HG02973 (cell line): ENCODE data around the gene IMPA2.

Experiments used
- ATAC-seq: cut with Tn5 transposase; IDR thresholded peaks from one replicate; pipeline ENCODE4 v1.9.1; 2021; ENCODE audit warnings: moderate library complexity; ENCODE audit not compliant: unreplicated experiment

IMPA2 gene

DNA sequence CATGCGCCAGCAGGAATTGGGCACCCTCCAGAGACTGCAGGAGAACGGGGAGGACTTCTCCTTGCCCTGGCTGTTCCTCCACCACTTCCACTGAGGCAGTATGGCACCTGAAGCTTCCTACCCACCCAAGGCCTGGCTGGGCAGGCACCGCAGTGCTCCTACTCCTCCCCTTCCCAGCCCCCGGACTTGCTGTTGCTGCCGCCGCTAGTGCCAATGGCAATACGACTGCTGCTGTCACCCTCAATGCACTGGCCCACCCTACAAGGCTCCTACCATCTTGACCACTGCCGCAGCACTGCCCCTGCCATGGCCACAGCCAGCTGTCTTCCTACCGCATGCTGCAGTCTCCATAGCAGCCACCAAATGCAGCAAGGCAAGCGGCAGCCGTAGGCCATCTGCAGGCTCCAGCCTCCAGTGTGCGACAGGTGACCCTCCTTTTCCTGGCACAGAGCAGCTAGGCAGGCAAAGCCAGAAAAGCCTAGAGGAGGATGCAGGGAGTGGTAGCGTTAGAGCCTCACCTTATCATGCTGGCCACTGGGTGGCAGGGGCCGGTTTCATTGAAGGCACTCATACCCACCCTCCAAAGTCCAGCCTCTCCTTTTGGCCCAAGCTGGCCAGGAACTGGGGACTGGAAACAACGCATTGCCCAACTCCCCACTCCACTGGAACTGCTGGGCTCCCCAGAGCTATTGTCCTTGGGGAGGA is 64.9 kb downstream of the IMPA2 start:
- no peak for ATAC-seq

DNA sequence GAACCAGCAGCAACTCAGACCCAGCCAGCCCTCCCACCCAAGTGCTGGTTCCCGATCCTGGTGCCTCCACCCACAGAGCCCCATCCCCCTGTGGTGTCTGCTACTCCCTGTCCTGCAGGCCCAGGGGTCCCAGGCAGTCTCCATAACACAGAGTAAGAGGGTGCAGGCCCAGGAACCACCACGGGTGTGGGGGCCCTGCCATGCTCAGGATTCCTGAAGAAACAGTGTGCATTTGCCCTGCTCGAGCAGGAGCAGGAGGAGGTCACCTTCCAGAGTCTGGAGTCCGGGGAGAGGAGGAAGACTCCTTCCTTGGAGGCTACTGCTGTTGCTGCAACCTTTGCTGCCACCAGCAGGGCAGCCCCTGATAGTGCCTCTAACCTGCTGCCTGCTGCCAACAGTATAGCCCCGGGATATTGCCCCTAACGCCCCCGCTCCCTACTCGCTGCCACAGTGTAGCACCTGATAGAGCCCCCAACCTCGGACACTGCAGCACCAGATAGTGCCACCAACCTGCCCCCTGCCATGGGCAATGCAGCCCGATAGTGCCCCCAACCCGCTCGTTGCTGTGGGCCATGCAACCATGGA is 65.5 kb downstream of the IMPA2 start:
- ATAC-seq = no peak

DNA sequence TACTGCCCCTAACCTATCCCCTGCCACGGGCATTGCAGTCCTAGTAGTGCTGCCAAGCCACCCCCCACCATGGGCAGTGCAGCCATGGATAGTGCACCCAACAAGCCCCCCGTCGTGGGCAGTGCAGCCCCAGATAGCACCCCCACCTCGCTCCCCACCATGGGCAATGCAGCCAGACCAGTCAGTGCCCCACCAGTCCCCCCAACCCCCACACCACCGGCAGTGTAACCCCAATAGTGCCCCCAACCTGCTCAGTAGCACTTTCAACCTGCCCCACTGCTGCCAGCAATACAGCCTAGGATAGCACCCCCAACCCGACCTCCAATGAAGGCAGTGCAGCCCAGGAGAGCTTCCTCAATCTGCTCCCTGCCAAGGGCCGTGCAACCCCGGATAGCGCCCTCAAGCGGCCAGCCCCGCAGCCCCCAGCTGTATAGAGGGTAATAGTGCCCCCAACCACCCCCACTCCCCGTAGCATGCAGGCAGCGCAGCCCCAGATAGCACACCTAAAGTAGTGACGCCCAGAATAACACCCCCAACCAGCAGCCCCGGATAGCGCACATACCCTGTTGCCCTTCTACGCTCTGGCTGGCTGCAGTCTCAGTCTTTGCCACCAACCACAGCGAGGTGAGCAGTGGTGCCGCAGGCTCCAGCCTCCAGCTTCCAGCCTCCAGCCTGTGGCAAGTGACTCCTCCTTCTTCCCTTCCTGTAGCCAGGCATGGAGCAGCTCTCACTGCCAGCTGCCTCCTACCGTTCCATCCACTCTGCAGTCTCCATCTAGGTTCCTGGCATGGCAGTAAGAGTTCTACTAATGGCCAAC is 66.9 kb downstream of the IMPA2 start:
- ATAC-seq = no peak

DNA sequence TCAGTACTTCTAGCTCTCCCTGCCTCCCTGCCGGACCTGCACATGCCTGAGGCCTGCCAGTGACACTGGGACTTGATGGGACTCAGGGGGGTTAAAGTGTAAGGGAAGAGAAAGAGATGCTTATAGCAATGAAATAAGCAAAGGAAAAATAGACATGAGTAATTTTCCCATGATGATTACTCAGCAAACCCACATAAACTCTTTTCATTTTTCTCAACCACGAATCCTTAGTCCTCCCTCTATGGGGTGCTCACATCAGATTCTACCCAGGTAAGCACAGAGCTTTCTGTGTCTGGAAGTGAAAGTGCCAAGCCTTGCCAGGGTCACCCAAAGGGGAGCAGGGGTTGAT is 67.5 kb downstream of the IMPA2 start:
- no peak for ATAC-seq

DNA sequence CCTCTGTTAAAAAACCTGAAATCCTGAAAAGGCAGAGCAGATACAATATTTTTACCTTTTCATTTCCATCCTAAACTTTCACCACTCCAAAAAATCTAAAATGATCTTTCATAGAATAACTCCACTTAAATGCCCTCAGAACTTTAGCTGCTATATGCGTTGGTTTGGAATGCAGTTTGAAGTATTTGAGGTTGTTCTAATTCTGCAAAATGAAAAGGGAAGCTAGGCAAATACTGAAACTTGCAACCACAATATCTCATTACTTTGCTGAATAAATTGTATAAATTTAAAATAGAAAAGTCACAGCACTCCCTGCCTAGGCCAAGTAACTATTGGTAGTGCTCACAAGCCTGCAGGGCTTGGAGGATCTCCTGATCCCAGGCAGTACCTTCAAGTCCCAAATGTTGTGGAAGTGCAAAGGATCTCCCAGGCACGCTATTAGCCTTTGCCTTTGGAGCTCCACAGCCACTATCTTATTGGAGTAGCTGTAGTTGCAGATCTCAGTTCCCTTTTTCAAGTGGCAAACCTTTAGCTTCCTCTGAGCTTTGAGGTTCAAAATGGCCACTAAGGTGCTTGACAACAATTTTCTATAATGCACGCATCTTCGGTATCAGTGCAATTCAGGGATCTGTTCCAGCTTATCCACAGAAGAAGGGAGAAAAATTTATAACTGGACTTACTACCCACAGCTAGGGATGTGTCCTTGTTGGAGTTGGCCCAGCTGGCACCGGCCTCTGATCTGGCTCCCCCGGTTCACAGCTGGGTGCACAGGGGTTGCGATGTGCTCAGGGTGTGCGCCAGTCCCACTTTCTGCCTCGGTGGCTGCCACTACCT is 68.9 kb downstream of the IMPA2 start:
- ATAC-seq = peak; percentile 92

DNA sequence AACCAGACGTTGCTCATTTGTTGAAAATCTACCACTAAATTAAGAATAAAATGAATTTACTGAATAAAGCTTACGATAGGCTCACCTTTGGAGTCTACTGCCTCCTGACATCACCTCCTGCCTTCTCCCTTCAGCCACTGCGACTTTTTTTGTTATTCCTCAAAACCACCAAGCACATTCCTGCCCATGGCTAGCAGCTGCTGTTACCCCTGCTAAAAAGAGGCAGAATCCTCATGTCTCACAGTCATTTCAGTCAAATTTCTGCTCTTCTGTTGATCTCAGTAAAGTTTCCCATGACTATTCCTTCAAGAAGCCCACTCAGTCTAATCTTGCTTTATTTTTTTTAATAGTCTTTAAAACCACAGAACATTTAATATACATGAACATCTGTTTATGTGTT is 71.6 kb downstream of the IMPA2 start:
- ATAC-seq = no peak

DNA sequence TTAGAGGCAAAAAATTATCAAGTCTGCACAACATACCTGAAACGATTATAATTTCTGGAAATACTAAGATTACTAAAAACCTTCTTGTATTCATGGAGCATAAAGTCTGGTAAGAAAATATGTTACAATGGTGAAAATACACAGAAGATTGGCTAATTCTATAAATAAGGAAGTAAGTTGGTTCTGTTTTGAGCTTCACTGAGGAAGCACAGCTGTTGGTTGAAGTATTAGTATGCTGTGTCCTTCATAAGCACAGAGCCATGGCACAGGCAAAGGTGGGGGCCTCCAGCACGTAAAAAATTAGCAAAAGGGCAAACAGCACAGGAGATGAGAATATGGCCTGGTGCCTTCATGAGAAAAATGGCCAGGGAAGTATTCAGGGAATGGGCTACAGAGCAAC is 72.0 kb downstream of the IMPA2 start:
- no peak for ATAC-seq

DNA sequence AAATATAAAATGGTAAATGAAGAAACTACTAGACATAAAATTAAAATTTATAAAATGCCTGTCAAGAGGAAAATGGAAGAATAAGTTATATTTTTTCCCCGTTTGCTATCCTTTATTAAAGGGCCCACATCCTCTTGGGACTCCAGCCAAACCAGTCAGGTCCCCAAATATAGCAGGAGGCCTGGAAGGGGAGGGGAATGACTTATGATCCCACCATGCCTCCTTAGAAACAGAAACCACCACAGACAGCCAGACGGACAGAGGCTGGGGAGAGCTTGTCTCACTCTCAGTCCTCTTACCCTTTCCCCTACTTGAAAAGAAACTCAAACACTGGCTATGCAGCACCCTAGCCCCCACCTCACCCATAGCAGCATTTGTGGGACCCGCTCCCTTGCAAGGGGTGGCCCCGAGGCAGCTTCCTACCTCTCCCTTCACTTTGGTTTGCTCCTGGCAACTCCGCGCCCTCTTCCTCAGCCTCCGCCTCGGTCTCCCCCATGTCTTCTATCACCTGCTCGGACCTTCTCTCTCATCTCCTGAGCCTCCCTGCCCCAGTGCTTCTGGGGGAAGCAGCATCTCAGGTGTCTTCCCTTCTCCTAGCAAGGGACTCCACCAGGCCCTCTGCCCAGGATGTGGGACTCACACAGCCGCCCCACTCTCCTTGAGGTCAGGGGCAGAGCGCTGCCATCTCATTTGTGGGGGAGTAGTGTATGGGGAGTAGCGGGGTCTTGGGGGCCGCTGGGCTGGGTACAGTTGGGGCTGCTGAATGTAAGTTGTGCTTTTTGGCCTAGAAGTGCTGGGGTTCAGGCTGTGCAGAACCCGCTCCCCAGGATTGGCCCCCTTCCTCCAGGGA is 75.0 kb downstream of the IMPA2 start:
- no peak for ATAC-seq

DNA sequence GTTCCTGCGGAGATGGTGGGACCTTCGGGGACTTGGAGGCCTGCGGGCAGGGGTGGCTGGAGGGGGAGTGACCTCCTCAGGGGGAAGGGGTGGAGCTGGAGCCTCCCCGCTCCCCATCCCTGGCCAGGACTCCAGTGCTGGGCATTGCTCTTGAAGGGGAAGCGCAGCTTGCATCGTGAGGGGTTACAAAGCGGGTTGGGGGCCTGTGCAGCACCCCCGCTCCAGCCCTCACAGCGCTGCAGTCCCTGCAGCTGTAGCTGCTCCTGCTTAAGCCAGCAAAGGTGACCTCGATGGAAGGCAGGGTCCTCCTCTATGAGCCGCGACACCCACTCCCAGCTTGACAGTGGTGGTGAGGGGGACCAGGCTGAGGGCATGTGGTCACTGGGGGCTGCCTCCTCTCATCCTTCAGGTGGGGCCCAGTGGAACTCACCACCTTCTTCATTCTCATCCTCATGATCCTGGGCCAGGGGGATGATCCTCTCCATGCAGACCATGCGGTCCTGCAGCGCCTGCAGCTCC is 75.6 kb downstream of the IMPA2 start:
- no peak for ATAC-seq

DNA sequence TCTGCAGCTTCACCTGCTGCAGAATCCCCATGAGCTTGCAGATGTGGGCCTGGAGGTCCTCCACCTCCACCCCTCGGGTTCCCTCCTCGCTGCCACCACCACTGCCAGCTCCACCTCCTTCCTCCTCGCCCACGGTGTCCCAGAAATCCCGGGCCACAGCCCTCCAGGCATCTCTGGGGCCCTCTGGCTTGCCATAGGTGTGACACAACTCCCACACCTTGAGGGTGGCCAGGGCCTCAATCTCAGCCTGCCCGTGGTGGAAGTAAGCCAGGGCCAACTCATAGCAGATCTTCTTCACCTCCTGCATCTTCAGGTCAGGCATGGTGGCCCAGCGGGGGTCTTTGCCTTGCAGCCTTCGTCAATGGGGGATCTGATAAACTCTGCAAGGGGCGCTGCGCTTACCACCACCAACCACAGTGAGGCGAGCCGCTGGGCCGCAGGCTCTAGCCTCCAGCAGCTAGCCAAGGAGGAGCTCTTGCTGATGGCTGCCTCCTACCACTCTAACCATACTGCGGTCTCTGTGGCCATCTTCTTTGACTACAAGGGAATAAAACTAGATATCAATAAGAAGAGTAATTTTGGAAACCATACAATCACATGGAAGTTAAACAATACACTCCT is 76.2 kb downstream of the IMPA2 start:
- no peak for ATAC-seq

DNA sequence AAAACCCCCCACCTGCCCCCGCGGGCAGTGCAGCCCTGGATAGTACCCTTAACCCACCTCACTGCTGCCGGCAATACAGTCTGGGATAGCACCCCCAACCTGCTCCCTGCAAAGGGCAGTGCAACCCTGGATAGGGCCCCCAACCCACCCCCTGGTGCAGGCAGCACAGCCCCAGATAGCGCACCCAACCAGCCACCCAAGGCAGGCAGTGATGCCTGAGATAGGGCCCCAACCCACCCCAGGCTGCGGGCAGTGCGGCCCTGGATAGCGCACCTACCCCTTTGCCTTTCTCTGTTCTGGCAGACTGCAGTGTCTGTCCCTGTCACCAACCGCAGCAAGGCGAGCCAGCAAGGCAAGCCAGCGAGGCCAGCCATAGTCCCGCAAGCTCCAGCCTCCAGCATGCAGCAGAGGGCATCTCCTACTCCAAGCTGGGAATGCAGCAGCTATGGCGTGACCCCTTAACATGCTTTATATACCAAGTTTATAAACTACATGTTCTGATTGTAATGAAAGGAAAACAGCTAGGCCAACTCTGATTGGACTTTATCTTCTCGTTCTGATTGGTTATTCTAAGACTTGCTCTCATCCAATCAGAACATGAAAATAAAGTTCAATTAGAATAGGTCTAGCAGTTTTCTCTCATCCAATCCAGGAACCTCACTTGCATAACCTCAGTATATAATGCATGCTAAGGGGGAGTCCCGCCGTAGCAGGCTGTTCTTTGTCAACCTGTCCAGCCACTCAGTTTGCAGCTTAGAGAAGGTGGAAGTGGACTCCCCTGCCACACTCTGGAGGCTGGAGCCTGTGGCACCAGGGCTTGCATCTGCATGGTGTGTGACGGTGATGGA is 78.3 kb downstream of the IMPA2 start:
- ATAC-seq = no peak

DNA sequence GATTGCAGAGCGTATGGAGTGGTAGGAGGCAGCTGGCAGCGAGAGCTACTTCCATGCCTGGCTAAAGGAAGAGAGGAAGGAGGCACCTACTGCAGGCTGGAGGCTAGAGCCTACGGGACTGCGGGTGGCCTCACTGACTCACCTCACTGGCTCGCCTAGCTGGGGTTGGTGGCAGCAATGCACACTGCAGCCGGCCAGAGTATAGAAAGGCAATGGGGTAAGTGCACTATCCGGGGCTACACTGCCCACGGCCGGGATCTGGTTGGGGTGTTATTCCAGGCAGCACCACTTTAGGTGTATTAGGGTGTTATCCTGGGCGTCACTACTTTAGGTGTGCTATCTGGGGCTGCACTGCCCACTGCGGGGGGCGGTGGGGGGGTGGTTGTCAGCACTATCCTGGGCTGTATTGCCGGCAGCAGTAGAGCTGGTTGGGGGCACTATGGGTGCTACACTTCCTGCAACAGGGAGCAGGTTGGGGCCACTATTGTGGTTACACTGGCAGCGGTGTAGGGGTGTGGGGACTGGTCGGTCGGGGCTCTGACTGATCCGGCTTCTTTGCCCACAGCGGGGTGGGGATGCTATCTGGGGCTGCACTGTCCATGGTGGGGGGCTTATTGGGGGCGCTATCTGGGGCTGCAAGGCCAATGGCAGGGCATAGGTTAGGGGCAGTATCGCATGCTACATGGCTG is 79.0 kb downstream of the IMPA2 start:
- no peak for ATAC-seq

DNA sequence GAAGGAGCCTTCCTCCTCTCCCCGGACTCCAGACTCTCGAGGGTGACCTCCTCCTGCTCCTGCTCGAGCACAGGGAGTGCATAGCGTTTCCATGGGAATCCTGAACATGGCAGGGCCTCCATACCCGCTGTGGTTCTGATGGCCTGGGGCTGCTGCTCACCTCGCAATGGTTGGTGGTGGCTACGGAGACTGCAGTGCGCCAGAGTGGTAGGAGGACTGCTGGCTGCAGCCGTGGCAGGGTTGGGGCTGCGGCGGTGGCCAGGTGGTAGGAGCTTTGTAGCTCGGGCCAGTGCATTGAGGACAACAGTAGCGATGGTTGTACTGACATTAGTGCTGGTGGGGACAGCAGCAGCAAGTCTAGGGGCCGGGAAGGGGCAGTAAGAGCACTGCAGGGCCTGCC is 80.4 kb downstream of the IMPA2 start:
- ATAC-seq = no peak

DNA sequence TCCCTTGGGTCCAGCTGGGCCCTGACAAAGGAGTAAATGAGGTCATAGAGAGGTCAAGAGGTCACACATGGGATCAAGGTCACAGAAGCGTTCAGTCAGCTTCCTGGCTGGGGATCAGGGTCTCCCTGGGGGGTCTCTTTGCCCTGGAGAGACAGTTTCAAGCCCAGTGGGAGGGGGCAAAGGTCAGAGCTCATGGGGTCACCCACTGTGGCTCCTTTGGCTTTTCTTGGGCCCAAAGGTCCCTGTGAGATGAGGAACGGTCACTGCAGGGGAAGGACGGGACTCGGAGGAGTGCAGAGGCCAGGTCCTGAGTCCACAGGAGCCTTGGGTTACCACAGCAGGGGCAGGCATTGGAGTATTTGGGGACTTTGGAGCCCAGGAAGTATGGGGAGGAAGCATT is 81.7 kb downstream of the IMPA2 start:
- ATAC-seq = no peak

DNA sequence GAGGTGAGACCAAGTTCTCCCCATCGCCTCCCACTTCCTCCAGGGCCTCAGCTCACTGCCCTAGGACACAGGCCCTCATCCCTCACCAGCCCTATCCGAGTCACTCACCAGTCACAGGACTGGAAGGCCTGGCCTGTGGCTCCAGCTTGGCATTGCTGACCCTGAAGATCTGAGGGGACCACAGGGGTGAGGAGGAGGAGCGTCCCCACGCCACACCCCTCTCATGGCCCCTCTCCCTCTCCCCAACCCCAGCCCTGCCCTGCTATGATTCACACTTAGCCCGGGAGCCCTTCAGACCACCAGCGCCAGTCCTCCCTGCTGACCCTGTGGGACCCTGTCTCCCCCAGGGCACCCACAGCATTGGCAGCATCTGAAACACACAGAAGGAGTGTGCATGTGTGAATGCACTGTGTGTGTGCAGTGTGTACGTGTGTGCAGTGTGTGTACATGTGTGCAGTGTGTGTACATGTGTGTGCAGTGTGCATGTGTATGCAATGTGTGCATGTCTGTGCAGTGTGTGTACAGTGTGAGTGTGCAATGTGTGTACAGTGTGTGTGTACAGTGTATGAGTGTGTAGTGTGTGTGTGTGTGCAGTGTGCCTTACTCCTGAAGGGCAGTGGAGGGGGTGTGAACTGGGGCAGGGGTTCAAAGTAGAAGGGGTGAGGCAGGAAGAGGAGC is 82.9 kb downstream of the IMPA2 start:
- no peak for ATAC-seq

DNA sequence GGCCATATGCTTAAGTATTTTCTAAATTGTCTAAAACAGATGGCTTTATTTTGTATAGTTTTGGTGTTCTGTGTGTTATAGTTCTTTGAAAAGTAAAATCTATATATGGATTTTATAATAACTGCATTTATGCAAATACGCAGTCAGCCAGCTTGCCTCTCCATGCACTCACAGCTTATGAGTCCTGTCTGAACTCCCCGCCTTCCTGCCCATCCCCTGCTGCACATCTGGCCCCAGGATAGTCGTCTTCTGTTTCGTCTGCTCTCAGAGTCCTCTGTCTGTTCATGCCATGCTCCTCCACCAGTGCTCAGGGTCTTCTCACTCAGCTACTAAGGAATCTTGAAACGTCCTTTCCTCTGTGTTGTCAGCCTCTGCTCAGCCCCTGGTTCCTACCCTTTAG is 84.1 kb downstream of the IMPA2 start:
- no peak for ATAC-seq

DNA sequence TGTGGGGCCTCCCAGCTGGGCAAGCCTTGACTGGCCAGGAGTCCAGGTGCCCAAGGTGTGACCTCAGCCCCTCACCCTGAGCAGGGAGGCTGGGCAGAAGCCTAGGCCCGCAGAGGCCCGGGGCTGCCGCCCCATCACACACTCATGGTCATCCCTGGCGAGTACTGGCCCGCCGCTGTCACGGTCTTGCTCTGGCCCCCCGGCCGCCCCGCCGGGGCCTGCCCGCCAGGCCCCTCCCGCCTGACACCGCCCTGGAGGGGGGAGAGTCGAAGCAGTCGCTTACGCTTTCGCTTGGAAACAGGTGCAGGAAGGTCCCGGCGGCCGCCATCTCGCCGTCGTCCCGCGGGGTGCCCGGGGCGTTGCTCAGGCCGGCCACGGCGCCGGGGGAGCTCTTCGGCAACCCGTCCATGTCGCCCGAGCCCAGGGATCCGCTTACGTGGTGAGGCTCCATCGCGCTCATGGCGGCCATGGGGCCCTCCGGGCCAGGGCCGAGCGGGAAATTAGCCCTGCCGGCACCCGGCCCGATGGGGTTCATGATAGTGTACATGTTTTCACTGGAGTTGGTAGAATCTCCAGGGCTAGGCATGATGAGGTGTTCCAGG is 85.7 kb downstream of the IMPA2 start:
- ATAC-seq = no peak
